Right lobe of liver (tissue), 4 donors: ENCODE measurements around the gene DNER.

Experiments
- CTCF ChIP-seq, 4 donors: fragments of 200-600 bp in 3 of 4; fragments of 450-650 bp in 1 of 4; IDR thresholded peaks; one replicate each; pipeline versions ENCODE4 v1.5.1 to v1.8.0; 2016 to 2022; ENCODE audit warnings: antibody characterized with exemption in 4 of 4, mild to moderate bottlenecking in 2 of 4
- POLR2A ChIP-seq: fragments of 450-650 bp; IDR thresholded peaks from one replicate; pipeline ENCODE4 v1.6.1; 2017; ENCODE audit warnings: antibody characterized with exemption, mild to moderate bottlenecking
- donor health status: DM: no; HTN: no; CAD: no.
- donor health status: DM: no; HTN: no; CAD: no.
- donor health status: DM: no; HTN: yes; CAD: no.

DNA sequence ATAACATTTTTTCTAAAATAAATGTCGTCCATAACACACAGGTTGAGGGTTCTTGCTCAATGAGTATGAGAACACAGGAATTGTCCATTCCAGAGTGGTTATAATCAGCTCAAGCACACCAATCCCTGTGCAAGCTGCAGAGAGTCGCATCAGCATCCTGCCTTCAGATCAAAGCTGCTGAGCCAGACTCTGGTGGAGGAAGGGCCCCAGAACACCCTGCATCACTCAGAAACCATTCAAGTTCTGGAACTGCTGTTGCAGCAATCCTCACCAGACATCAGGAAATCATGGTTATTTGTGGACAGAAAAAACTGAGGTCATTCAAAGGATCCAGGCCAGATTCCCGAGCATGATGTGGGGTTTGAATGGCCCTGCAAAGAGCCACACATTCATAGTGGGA, 44.5 kb downstream of the DNER start:
- TF ChIP-seq CTCF (IDR thresholded peaks at IDR 0.05) (no peak), POLR2A (no peak)
